ENCODE data around the gene PTGDR2. TPM values are rescaled to one million over a fixed set of nuclear protein-coding genes. Genes with fewer than 3 reads are reported as not detected.
A peak's percentile ranks its signal among the peaks of the same experiment; 100 is the strongest.

PTGDR2 gene
- total RNA-seq, 2 donors from 2014 or later: 0.12 to 0.86 TPM

DNA sequence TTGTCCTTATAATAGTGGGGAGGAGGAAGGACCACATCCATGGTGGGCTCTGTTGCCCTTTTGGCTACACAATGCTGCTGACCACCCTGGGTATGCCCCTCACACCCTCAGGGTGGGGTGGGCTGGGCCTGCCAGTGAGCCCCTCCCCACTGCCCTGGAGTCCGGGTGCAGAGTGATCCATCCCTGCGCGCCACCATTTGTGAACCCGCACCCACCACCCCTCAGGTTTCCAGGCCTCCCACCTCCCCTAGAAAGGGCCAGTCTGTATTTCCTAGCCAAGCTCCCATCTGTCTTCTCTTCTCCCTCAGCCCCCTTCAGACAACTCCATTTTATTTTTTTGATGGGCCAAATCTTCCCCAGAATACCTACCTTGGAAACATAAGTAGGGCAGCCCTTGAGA, 45.6 kb downstream of the PTGDR2 start:
- no peaks in the 10 kb centered on the region for H3K36me3 Mint-ChIP-seq
- no peak for DNase-seq (ENCODE audit: low spot score)
- no peak for ATAC-seq
- H3K27me3 Mint-ChIP-seq: peaks cover 13 to 14% of the 10 kb centered on the region in 2 donors
- H3K4me1 Mint-ChIP-seq (ENCODE audit: low read depth in 2 of 2): no peaks in the 10 kb centered on the region
- no peaks in the 10 kb centered on the region for H3K9me3 Mint-ChIP-seq
- H3K4me3 Mint-ChIP-seq: no peak overlapping the region
- H3K27ac Mint-ChIP-seq: no peak overlapping the region

DNA sequence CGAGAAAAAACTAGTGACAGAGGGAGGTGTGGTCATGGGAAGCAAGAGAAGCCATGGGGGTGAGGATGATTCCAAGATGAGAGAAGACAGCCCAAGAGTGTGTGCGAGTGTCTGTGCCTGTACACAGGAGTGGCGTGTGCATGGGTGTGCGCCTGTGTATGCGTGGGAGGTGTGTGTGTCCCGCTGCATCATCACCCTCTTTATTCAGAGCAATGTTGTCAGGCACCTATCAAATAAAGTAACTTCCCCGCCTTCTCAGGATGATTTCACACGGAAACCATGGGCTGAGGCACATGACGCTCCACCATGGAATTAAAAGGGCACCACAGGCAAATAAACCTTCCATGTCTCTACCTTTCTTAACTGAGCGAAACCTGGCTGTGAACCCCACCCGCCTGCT, 46.1 kb downstream of the PTGDR2 start:
- H3K4me1 Mint-ChIP-seq (ENCODE audit: low read depth in 2 of 2): no peaks in the 10 kb centered on the region
- H3K27ac Mint-ChIP-seq: no peak overlapping the region
- no peak overlapping the region for H3K4me3 Mint-ChIP-seq
- H3K36me3 Mint-ChIP-seq: no peaks in the 10 kb centered on the region
- ATAC-seq (no peak), DNase-seq (ENCODE audit: low spot score) (no peak)
- peaks cover 13 to 14% of the 10 kb centered on the region in 2 donors for H3K27me3 Mint-ChIP-seq
- no peaks in the 10 kb centered on the region for H3K9me3 Mint-ChIP-seq

DNA sequence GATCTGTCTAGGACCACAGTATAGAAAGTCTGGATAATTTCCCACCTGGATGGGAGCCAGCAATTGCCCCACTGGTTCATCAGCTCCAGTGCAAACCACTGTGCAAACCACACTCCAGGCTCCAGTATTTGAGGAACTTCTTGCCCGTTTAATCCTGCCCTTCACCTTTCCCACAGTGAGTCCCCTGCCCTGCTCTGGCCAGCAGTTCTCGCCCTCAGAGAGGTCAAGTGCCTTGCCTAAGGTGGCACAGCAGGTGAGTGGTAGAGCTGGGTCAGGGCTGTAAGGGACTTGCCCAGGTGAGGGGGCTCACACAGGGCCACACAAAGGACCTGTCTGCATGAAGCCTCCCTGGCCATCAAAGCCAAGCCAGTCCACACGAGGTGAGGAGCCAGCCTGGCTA, 46.5 kb downstream of the PTGDR2 start:
- Mint-ChIP-seq H3K9me3 (no peaks in the 10 kb centered on the region), H3K27me3 (peaks cover 13 to 14% of the 10 kb centered on the region in 2 donors), H3K4me3 (no peak overlapping the region), H3K4me1 (ENCODE audit: low read depth in 2 of 2) (no peaks in the 10 kb centered on the region), H3K36me3 (no peaks in the 10 kb centered on the region), H3K27ac (no peak overlapping the region)
- DNase-seq (ENCODE audit: low spot score) (no peak), ATAC-seq (peak in 1 of 2 donors; percentile 31)

DNA sequence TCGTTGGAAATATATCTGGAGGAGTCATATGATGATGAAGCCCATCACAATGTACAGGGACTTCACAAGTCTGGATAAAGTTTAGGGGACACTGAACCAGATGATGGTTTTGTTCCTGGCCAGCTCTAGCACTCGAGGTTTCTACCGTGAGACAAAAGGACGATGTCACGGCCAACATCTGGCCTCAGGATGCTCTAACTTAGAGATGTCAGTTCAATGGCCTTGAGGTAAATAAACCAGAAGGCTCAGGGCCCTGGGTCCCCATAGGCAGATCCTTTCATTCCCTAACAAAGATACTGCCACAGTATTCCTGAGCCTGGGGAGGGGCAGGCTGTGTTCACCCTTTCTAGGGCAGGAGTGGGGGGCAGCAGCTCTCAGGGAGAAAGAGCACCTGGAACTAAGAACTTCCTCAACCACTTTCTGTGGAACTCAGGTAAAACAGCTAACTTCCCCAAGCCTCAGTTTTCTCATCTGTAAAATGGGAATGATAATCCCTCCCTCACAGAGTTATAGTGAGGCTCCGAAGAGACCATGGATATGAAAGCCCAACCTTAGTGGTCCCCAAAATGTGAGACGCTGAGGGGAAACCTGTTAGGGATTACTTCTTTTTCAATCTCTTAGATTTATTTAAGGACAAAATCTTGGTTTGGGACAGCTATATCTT, 52.3 kb downstream of the PTGDR2 start:
- ATAC-seq (no peak), DNase-seq (ENCODE audit: low spot score) (no peak)
- Mint-ChIP-seq H3K9me3 (no peaks in the 10 kb centered on the region), H3K4me3 (no peak overlapping the region), H3K4me1 (ENCODE audit: low read depth in 2 of 2) (no peaks in the 10 kb centered on the region), H3K27ac (no peak overlapping the region), H3K36me3 (no peaks in the 10 kb centered on the region), H3K27me3 (peaks cover 9 to 25% of the 10 kb centered on the region in 2 donors)

DNA sequence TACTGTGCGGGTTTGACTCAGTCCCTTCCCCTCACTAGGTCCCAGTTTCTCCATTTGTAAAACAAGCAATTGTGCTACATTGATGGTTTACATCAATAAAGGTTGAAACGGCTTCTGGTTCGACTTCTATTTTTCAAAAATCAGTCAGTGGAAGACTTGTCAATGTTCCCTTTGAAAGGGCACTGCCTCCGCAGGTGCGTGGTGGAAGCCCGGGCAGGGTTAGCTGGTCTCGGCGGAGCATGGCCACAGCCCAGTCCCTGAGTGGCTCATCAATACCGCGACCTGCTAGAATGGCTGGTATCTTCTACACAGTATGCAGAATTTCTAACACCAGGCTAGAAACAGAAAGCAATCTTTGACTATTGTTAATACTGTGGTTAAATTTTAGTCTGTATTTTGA, 54.6 kb downstream of the PTGDR2 start:
- Mint-ChIP-seq H3K4me1 (ENCODE audit: low read depth in 2 of 2) (no peaks in the 10 kb centered on the region), H3K9me3 (no peaks in the 10 kb centered on the region), H3K4me3 (no peak overlapping the region), H3K27me3 (peaks cover 11 to 19% of the 10 kb centered on the region in 2 donors), H3K36me3 (no peaks in the 10 kb centered on the region), H3K27ac (no peak overlapping the region)
- ATAC-seq (no peak), DNase-seq (ENCODE audit: low spot score) (no peak)

Other genes starting within 250 kb of the PTGDR2 start
- gene MS4A8, start 156.3 kb downstream of the PTGDR2 start, total RNA-seq: not detected
- not detected for gene MS4A18, start 131.2 kb downstream of the PTGDR2 start, total RNA-seq
- not detected for gene MS4A15, start 99.1 kb downstream of the PTGDR2 start, total RNA-seq
- gene MS4A10, start 70.6 kb downstream of the PTGDR2 start, total RNA-seq: not detected
- 10 to 100 TPM; 45.0 to 78.7 TPM for gene CCDC86, start 13.8 kb downstream of the PTGDR2 start, total RNA-seq
- gene ZP1, start 11.6 kb upstream of the PTGDR2 start, total RNA-seq: not detected
- 100 to 1,000 TPM; 110 to 182 TPM for gene PRPF19, start 50.6 kb upstream of the PTGDR2 start, total RNA-seq
- 100 to 1,000 TPM in 1 of 2 donors, 10 to 100 TPM in 1; 81.8 to 105 TPM for gene TMEM109, start 58.2 kb upstream of the PTGDR2 start, total RNA-seq
- under 1 TPM in 1 of 2 donors, not detected in 1; 0.10 TPM for gene TMEM132A, start 68.5 kb upstream of the PTGDR2 start, total RNA-seq
- gene SLC15A3, start 96.2 kb upstream of the PTGDR2 start, total RNA-seq: 1 to 10 TPM; 1.2 to 5.0 TPM
- 10 to 100 TPM in 1 of 2 donors, 1 to 10 TPM in 1; 5.9 to 44.0 TPM for gene CD6, start 115.7 kb upstream of the PTGDR2 start, total RNA-seq
- gene CD5, start 246.5 kb upstream of the PTGDR2 start, total RNA-seq: 10 to 100 TPM in 1 of 2 donors, 1 to 10 TPM in 1; 2.7 to 16.5 TPM